Suppressor macrophage treated with lipopolysaccharide for 4 hours (primary cell): ENCODE data around the gene BLCAP.
"Not testable (repeated sequence)": the region's sequence is repeated elsewhere in the genome, so short reads cannot be mapped to it uniquely, and the experiment has no call there.

Source experiments
- DNase-seq: peaks from one replicate; pipeline ENCODE4 v3.0.0-alpha.2; 2020

BLCAP gene

DNA sequence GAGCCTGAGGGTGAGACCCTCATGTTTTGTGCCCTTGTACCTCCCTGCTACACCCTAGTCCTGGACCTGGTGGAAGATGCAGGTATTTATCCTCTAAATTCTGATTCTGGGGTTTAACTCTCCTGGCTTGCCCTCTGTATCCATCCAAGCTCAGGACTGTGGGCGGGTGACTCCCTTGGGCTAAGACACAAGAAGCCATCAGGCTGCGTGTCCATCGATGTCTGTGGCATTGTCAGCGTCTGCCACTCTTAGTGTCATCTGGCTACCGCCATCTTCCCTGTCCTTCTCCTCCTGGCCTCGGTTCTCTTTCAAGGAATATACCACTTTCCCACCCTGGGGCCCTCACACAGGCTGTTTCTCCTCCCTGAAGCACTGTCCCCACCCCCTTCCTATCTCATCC lies 28.9 kb upstream of the BLCAP start:
- no peak for DNase-seq

DNA sequence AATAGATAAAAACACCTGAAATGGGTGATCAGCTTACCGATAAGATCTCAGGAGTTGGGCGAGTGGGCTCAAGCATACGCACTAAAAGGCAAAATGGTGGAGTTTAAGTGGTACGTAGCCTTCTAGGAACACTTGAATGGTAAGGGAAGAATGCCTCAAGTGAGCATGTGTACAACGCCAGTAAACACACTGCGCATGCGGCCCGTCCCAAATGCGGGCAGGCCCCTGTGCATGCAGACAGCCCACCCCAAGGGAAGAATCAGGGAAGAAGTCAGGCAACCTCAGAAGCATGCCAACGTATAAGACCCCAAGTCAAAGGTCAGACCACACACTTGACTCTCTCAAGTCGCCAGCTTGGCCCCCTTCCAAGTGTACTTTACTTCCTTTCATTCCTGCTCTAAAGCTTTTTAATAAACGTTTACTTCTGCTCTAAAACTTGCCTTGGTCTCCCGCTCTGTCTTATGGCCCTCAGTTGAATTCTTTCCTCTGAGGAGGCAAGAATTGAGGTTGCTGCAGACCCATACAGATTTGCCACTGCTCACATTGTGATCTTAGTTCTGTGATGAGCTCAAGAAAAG lies 27.1 kb upstream of the BLCAP start:
- DNase-seq: not testable (repeated sequence)

DNA sequence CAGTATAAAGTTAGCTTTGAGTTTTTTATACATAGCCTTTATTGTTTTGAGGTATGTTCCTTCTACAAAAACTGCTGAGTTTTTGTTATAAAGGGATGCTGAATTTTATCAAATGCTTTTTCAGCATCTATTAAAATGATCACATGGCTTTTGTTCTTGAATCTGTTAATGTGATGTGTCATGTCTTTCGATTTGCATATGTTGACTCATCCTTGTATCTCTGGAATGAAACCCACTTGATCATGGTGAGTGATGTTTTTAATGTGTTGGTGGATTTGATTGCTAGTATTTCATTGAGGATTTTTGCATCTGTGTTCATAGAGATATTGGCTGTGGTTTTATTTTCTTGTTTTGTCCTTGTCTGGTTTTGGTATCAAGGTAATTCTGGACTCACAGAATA lies 24.7 kb upstream of the BLCAP start:
- peak; percentile 28 for DNase-seq

DNA sequence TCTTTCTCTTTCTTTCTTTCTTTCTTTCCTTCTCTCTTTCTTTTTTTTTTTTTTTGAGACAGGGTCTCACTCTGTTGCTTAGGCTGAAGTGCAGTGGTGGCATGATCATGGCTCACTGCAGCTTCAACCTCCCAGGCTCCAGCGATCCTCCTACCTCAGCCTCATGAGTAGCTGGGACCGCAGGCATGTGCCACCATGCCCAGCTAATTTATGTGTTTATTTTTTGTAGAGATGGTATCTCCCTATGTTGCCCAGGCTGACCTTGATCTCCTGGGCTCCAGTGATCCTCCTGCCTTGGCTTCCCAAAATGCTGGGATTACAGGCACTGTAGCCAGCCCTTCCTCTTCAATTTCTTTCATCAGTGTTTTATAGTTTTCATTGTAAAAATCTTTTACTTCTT lies 24.0 kb upstream of the BLCAP start:
- DNase-seq: not testable (repeated sequence)

DNA sequence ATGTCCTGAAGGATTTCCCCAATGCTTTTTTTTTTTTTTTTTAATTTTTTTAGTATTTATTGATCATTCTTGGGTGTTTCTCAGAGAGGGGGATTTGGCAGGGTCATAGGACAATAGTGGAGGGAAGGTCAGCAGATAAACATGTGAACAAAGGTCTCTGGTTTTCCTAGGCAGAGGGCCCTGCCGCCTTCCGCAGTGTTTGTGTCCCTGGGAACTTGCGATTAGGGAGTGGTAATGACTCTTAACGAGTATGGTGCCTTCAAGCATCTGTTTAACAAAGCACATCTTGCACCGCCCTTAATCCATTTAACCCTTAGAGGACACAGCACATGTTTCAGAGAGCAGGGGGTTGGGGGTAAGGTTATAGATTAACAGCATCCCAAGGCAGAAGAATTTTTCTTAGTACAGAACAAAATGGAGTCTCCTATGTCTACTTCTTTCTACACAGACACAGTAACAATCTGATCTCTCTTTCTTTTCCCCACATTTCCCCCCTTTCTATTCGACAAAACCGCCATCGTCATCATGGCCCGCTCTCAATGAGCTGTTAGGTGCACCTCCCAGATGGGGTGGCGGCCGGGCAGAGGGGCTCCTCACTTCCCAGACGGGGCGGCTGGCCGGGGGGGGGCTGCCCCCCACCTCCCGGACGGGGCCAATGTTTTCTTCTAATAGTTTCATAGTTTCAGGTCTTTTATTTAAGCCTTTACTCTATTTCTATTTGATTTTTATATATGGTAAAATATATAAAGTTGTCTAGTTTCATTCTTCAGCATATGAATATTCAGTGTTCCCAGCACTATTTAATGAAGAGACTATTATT lies 22.6 kb upstream of the BLCAP start:
- not testable (repeated sequence) for DNase-seq

DNA sequence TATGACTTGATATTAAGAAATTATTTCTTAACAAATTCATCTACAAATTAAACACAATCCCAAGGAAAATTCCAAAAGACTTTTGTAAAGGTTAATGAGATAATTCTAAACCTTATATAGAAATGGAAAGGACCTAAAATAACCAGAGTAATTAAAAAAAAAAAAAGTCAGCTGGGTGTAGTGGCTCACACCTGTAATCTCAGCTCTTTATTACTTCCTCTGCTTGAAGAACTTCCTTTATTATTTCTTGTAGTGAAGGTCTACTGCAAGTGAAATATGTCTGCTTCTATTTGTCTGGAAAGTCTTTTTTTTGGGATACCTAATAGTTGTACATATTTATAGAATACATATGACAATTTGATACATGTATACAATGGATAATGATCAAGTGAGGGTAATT lies 20.2 kb upstream of the BLCAP start:
- no peak for DNase-seq

DNA sequence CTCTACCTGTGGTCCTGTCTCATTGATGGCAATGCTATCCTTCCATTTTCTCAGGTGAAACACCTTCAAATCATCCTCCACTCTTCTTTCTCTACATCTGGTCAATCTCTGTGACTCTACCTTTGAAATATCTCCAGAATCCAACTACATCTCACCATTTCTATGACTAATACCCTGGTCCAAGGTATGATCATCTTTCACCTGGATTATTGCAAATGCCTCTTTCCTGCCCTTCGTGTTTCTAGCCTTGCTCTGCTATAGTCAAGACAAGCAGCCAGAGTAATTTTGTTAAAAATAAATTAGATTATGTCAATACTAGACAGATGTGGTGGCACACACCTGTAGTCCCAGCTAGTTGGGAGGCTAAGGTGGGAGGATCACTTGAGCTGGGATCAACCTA lies 17.8 kb upstream of the BLCAP start:
- no peak for DNase-seq

DNA sequence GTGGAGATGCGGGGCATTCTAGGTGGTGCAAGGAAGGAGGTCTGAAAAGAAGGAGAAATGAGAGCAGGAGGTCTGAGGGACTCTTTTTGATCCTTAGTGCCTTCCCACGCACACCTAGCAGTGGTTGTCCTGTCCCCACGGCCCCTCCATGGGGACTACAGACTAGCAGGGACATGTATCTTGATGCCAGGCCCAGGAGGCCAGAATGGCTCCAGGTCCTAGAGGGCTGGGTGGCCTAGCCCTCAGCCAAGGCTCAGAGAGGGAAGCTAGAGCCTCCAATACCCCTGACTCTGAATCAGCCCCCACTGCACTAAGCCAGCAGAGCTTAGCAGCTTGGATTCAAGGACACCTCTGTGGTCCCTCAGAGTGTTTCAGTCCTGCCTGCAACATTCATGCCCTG lies 16.7 kb upstream of the BLCAP start:
- no peak for DNase-seq

DNA sequence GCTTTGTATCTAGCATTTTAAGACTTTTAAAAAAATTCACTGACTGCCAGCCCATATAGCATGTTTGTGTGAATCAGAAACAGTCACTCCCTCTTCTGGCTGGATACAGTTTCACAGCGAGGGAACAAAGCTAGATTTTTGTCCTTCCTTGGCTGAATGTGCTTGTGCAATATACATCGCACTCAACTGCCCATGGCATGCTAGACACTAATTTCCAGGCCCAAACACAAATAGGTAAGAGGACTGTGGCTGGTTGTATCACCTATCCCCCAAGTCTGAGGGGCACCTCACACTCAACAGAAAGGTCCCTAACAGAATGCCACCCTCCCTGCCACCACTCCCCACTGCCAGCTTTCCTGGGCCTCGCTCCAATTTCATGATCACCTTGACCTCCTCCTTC lies 16.2 kb upstream of the BLCAP start:
- no peak for DNase-seq

DNA sequence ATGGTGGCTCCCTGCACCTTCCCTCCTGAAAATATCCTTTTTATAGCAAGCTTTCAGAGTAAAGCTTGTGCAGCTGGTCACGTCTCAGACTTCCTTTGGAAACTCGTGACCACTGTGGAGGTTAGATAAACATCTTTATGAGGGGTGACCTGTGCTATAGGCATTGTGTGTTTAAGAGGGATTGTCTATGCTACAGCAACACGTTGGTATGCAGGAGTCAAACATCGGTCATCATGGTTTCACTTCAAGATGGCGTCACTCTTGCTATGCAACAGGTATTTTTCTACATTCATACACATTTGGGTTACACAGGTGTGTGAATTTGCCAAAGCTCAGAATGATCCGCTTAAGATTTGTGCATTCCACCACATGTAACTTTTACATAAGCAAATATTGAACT lies 14.6 kb upstream of the BLCAP start:
- no peak for DNase-seq

DNA sequence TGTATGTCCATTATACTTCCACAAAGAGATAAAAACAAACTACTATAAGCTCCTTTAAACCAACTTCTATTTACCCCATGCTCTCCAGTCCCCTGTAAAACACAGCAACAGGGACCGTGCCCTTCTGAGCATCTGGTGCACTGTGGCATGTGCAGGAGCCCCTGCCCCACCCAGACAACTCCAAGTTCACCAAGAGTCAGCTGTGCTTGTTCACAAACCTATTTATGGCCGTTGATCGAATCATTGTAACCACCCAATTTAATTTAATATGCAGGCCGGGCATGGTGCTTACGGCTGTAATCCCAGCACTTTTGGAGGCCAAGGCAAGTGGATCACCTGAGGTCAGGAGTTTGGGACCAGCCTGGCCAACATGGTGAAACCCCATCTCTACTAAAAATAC lies 13.7 kb upstream of the BLCAP start:
- no peak for DNase-seq

DNA sequence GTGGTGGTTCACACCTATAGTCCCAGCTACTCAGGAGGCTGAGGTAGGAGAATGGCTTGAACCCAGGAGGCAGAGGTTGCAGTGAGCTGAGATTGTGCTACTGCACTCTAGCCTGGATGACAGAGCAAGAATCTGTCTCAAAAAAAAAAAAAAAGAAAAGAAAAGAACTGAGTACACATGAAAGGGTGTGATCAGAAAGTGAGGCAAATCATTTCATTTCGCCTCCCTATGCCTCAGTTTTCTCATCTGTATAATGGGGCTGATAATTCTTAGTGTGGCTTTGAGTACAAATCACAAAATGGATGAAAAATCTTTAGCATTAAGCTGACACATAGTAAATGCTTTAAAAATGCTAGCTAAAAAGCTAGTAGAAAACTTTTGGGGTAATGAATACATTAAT lies 13.2 kb upstream of the BLCAP start:
- not testable (repeated sequence) for DNase-seq

DNA sequence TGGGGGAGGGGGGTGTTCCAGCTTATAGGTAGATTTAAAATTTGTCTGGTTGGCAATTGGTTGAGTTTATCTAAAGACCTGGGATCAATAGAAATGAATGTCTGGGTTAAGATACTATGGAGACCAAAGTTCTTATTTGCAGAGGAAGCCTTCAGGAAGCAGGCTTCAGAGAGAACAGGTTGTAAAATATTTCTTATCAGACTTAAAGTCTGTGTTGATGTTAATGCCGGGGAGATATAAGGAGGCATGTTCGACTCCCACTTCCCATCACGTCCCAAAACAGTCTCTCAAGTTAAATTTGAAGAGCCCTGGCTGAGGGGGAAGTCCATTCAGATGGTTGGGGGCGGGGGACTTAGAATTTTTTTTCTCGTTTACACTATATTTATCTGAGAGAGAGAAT lies 12.3 kb upstream of the BLCAP start:
- no peak for DNase-seq

DNA sequence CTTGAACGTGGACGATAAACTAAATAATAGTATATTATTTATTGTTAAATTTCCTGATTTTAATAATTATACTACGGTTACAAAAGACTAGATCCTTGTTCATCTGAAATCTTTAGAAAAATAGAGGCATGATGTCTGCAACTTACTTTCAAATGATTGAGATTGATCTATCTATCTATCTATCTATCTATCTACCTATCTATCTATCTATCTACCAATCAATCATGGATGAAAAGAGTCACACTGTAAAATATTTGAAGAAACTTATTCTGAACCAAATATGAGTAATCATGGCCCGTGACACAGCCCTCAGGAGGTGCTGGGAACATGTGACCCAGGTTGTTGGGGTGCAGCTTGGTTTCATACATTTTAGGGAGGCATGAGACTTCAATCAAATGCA lies 11.7 kb upstream of the BLCAP start:
- no peak for DNase-seq

DNA sequence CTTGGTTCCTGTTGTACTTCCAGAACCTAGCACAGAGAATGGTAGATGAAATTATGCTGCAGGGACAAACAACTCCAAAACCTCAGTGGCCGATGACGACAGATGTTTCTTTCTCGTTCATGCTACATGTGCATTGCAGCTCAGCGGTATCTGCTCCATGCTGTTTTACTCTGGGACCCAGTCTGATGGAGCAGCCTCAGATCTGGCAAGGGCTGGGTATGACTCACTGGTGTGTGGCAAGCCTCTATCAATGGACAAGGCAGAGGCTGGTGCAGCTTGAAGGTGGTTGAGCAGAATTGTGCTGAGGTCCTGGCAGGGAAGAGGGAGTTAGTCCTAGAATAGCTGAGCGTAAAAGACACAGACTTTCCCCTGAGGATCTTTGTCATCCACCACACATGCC lies 10.3 kb upstream of the BLCAP start:
- DNase-seq: no peak

DNA sequence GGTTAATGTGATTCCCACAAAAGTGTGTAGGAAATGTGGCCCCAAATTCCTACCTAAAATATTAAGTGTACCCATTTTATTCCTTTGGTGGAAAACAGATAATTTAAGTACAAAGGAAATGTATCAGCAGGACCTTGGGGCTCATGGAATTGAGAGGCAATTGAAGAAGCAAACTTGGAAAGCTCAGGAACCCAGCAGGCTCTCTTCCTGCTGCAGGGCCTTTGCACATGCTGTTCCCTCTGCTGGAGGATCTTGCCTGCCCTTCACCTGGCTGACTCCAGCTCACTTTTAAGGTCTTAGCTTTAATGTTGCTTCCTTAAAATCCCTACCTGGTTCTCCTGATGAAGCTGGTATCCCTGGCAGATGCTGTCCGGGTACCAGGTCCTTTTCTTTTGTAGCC lies 9.8 kb upstream of the BLCAP start:
- no peak for DNase-seq

DNA sequence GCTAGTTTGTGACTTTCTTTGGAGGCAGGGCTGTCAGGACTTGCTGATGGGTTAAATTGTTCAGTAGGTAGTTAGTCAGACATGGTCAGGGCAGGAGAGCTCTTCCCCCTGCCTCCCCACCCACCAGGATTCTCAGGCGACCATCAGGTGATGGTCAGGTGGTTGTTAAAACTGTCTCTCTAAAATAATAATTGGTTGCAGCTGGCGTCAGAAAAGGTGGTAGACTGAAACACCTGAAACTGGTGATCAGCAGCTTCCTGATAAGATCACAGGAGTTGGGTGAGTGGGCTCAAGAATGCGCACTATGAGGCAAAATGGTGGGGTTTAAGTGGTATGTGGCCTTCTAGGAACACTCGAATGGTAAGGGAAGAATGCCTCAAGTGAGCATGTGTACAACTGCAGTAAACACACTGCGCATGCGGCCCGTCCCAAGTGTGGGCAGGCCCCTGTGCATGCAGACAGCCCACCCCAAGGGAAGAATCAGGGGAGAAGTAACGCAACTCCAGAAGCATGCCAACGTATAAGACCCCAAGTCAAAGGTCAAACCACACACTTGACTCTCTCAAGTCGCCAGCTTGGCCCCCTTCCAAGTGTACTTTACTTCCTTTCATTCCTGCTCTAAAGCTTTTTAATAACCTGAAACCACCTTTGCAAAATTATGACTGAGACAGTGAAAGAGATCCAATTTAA lies 7.9 kb upstream of the BLCAP start:
- DNase-seq: no peak

DNA sequence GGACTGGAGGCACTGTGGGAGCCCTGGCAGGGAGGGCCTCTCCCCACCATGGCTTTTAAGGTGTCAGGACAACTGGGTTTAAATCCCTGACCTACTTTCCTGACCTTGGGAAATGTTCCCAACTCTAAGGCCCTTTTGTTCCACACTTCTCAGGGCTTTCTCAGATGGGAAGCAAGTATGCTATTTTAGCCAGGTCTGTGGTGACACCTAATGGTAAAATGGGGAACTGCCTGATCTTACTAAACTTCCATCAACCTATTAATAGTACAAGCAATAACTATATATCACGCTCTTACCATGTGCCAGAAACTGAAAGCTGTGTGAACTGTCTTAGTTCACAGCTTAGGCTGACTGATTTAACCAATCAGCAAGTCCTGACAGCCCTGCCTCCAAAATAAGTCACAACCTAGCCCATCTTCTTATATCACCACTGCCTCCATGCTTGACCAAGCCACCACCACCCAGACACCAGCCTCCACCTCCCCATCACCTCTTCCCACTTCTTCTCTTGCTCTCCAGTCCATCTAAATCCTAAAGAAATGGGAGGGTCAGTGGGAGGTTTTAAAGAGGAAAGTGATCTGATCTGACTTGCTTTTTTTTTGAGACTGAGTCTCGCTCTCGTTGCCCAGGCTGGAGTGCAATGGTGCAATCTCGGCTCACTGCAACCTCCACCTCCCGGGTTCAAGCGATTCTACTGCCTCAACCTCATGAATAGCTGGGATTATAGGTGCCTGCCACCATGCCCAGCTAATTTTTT lies 6.9 kb upstream of the BLCAP start:
- peak; percentile 94 for DNase-seq

DNA sequence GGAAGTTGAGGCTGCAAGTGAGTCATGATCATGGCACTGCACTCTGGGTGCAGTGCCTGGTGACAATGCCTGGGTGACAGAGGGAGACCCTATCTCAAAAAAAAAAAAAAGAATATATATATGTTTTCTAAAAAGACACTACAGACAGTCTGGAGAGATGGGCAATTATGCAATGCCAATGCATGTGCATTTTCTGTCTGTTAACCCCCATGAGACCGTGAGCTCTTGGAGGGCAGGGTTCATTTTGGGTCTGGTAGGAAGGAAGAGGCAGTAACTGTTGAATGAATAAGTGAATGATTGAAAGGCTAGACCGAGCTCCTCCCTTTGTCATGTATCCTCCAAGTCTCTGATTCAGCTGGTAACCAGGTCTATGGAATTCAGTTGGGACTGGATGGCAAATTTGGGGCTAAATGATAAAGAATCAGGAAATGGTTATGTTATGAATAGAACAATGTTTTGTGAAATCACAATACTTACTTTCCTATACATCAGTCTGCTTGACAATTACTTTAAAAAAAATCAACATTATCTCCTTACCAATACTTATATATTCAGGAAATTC lies 5.6 kb upstream of the BLCAP start:
- DNase-seq: no peak

DNA sequence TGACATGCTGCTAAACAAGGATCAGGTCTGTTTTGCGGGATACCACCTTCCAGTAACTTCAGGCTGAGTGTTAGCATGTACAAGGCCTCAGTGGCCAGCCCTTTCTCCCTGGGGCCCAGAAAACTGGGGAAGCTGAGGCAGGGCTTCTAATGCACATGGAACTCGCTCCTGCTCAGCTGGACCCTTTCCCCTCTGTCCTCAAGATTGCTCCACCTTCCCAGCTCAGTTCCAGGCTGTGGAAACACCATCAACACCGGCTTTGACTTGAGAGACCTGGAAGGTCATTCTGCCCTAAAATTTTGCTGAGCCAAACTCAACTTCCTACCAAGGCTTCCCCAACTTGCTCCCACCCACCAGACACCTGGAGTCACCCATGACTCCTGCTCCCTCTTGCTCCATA lies 4.2 kb upstream of the BLCAP start:
- no peak for DNase-seq

DNA sequence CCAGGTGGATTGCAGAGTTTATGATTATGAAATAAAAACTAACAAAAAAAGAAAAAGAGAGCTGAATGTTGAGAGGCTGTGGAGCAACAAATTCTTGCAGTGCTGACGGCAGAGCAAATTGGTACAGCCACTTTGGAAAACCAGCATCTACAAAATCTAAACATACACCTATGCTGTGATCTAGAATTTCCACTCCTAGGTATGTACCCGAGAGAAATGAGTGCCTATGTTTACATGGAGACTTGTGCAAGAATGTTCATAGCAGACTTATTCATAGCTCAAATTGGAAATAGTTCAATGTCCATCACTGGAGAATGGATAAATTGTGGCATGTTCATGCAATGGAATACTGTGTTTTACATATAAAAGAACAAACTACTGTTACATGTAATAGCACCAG lies 3.0 kb upstream of the BLCAP start:
- DNase-seq: no peak

DNA sequence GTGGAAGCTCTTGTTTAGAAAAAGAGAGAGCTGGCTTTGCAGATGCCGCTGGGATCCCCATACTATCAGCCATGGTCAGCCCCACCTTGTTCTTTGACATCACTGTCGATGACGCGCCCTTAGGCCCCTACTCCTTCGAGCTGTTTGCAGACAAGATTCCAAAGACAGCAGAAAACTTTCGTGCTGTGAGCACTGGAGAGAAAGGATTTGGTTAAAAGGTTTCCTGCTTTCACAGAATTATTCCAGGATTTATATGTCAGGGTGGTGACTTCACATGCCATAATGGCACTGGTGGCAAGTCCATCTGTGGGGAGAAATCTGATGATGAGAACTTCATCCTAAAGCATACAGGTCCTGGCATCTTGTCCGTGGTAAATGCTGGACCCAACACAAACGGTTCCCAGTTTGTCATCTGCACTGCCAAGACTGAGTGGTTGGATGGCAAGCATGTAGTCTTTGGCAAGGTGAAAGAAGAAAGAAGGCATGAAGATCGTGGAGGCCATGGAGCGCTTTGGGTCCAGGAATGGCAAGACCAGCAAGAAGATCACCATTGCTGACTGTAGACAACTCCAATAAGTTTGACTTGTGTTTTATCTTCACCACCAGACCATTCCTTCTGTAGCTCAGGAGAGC lies 2.4 kb upstream of the BLCAP start:
- no peak for DNase-seq
